ENCODE data around the gene PRKN. TPM values are rescaled to one million over a fixed set of nuclear protein-coding genes. Genes with fewer than 3 reads are reported as not detected.

Gene PRKN
- total and polyA plus RNA-seq, 2 donors (not counting 3 experiments of a cell fraction or from before 2014, with no cell fraction given) = 0.06 TPM; not detected in 1

GRCh38 chr6:161409353-161409752, 1318.2 kb downstream of the PRKN start:
- Histone ChIP-seq H4K20me1 (replicated peaks; ENCODE audit: control insufficient read depth, extremely low read depth, insufficient read depth, low read length) (no peaks in the 10 kb centered on the region), H3K27me3 (ENCODE audit: control insufficient read depth in 2 of 2, insufficient read depth in 2 of 2, low read length in 2 of 2) (no peaks in the 10 kb centered on the region), H3K36me3 (ENCODE audit: control insufficient read depth in 2 of 2, extremely low read depth in 1 of 2, insufficient read depth in 2 of 2, low read length in 2 of 2) (no peaks in the 10 kb centered on the region), H3K9me1 (replicated peaks; ENCODE audit: control insufficient read depth, extremely low read depth, insufficient read depth, low read length) (no peaks in the 10 kb centered on the region), H3K4me2 (ENCODE audit: insufficient read depth, low read length) (no peak overlapping the region), H3K9ac (replicated peaks; ENCODE audit: extremely low read depth, insufficient read depth, low read length) (no peak overlapping the region), H3K4me3 (replicated peaks in 1 of 3; ENCODE audit: insufficient read depth in 1 of 3, low read depth in 1 of 3, low read length in 3 of 3) (no peak overlapping the region), H3K27ac (ENCODE audit: insufficient read depth, low read depth, low read length) (no peak overlapping the region), H3K79me2 (ENCODE audit: control insufficient read depth, insufficient read depth, low read length) (no peaks in the 10 kb centered on the region), H2AFZ (ENCODE audit: low read depth, low read length) (no peak overlapping the region), H3K9me3 (replicated peaks; ENCODE audit: control insufficient read depth, insufficient read depth, low read length) (no peaks in the 10 kb centered on the region), H3K4me1 (ENCODE audit: control insufficient read depth, extremely low read depth, insufficient read depth, low read length) (no peaks in the 10 kb centered on the region)
- dilution Hi-C loops (cut with MboI; ENCODE audit: extremely low pct_ligation_motif_present, low sequenced_read_pairs) (no loop called here), intact Hi-C loops (cut with micrococcal nuclease) (no loop called here)
- ChIA-PET CTCF (no interaction called here), POLR2A (no interaction called here)
- TF ChIP-seq JUN (IDR thresholded peaks at IDR 0.05; ENCODE audit: borderline replicate concordance, insufficient read depth, insufficient read length, low read depth) = no peak
- TF ChIP-seq POLR2A (IDR thresholded peaks at IDR 0.05; ENCODE audit: low read depth, low read length) = no peak
- TF ChIP-seq GATA2 (IDR thresholded peaks at IDR 0.05; ENCODE audit: insufficient read depth, insufficient read length, low read depth, low read length) = no peak
- TF ChIP-seq CTCF (IDR thresholded peaks at IDR 0.05; ENCODE audit: extremely low read depth in 1 of 2, insufficient read depth in 1 of 2, low read depth in 1 of 2, low read length in 2 of 2) = no peak
- no peak for TF ChIP-seq MYC (IDR thresholded peaks at IDR 0.05; ENCODE audit: low read depth, low read length)
- TF ChIP-seq EZH2 (IDR thresholded peaks at IDR 0.05; ENCODE audit: borderline replicate concordance, low read depth, low read length, severe bottlenecking) = no peak
- no peak for TF ChIP-seq POLR2AphosphoS5 (IDR thresholded peaks at IDR 0.05; ENCODE audit: insufficient read depth, low read depth, low read length)
- TF ChIP-seq FOS (IDR thresholded peaks at IDR 0.05; ENCODE audit: borderline replicate concordance, insufficient read depth, low read length) = no peak
- no peak for TF ChIP-seq MAX (IDR thresholded peaks at IDR 0.05; ENCODE audit: insufficient read depth, insufficient read length)
- FAIRE-seq (no peak), DNase-seq (ENCODE audit: low read depth, low spot score) (no peak)
- BruUV-seq (replicated peaks) = no TSS peak

All from endothelial cell of umbilical vein (primary cell).